PC-9 (cell line): Measurements from ENCODE around the gene SLC25A27. TPM values are rescaled to one million over a fixed set of nuclear protein-coding genes. Genes with fewer than 3 reads are reported as not detected.

Source experiments
- BruUV-seq: library from RNA; stranded (reverse); fragments of 400-500 nt; replicated peaks from 2 replicates; lab custom pipeline; 2021; lab: Mats Ljungman, UMichigan
- CTCF ChIA-PET: fragments of 300-600 bp; sonication (Branson Sonifier 250); formaldehyde crosslinking; loops from one replicate; lab custom pipeline; 2022; ENCODE audit warnings: antibody characterized with exemption; lab: Charles Lee
- POLR2A ChIA-PET: fragments of 300-600 bp; sonication (Branson Sonifier 250); formaldehyde crosslinking; loops from one replicate; lab custom pipeline; 2022; ENCODE audit warnings: antibody characterized with exemption; ENCODE audit not compliant: unreplicated experiment; lab: Charles Lee
- DNase-seq, 2 experiments: peaks; one replicate each; pipeline versions ENCODE4 v3.0.0 to v3.0.0-alpha.2; 2015 to 2022; ENCODE audit warnings: mixed read lengths in 1 of 2
- H2AFZ ChIP-seq: fragments of 200-600 bp; sonication (generic); 2 replicates; pipeline ENCODE4 v1.8.1; 2017; ENCODE audit warnings: antibody characterized with exemption
- H3F3A ChIP-seq: fragments of 200-600 bp; sonication (generic); 2 replicates; pipeline ENCODE4 v1.8.1; 2017; ENCODE audit warnings: antibody characterized with exemption, mild to moderate bottlenecking, low read depth; ENCODE audit not compliant: insufficient read depth
- H3K27ac ChIP-seq: fragments of 200-600 bp; sonication (generic); 2 replicates; pipeline ENCODE4 v1.6.1; 2016; ENCODE audit warnings: mixed run types
- H3K27me3 ChIP-seq: fragments of 200-600 bp; sonication (generic); 2 replicates; pipeline ENCODE4 v1.6.1; 2016; ENCODE audit warnings: low read depth, mixed run types; ENCODE audit not compliant: insufficient read depth
- H3K36me3 ChIP-seq: fragments of 200-600 bp; sonication (generic); 2 replicates; pipeline ENCODE4 v1.6.1; 2016; ENCODE audit warnings: low read depth, mixed run types
- H3K4me1 ChIP-seq: fragments of 200-600 bp; sonication (generic); replicated peaks from 2 replicates; pipeline ENCODE4 v1.6.1; 2016; ENCODE audit warnings: mixed run types; ENCODE audit not compliant: insufficient read depth
- H3K4me2 ChIP-seq: fragments of 200-600 bp; sonication (generic); 2 replicates; pipeline ENCODE4 v1.6.1; 2017; ENCODE audit warnings: mixed run types
- H3K4me3 ChIP-seq: fragments of 200-600 bp; sonication (generic); 2 replicates; pipeline ENCODE4 v1.6.1; 2016; ENCODE audit warnings: mixed run types
- H3K79me2 ChIP-seq: fragments of 200-600 bp; sonication (generic); 2 replicates; pipeline ENCODE4 v1.6.1; 2017; ENCODE audit warnings: low read depth, mixed run types
- H3K9me2 ChIP-seq: fragments of 200-600 bp; sonication (generic); 2 replicates; pipeline ENCODE4 v1.8.1; 2017; ENCODE audit warnings: mild to moderate bottlenecking; ENCODE audit not compliant: insufficient read depth
- H3K9me3 ChIP-seq: fragments of 200-600 bp; sonication (generic); 2 replicates; pipeline ENCODE4 v1.8.1; 2016; ENCODE audit warnings: low read depth; ENCODE audit not compliant: insufficient read depth
- H4K20me1 ChIP-seq: fragments of 200-600 bp; sonication (generic); 2 replicates; pipeline ENCODE4 v1.8.1; 2017; ENCODE audit not compliant: insufficient read depth
- CTCF ChIP-seq: fragments of 200-600 bp; sonication (generic); conservative IDR thresholded peaks from 2 replicates; pipeline ENCODE4 v1.6.1; 2017; ENCODE audit warnings: mixed run types, antibody characterized with exemption, mild to moderate bottlenecking, moderate library complexity
- EZH2 ChIP-seq: fragments of 200-600 bp; sonication (generic); IDR thresholded peaks from 2 replicates; pipeline ENCODE4 v1.8.0; 2017; ENCODE audit warnings: antibody characterized with exemption, low read depth
- intact Hi-C: fragments of 100-400 bp; cut with micrococcal nuclease; formaldehyde crosslinking; loops from one replicate; pipeline ENCODE4 v1.10.0; 2022; ENCODE audit not compliant: unreplicated experiment
- total RNA-seq: library from RNA; stranded (reverse); gene quantifications from 2 replicates; pipeline ENCODE4 v1.2.3, GENCODE V29; 2021

Gene SLC25A27
- total RNA-seq, 1 experiment from 2014 or later = 25.0 TPM

GRCh38 chr6:46637933-46638332, 14.8 kb upstream of the SLC25A27 start:
- H3K9me2 ChIP-seq = no peaks in the 10 kb centered on the region
- TF ChIP-seq EZH2 = no peak
- DNase-seq = no peak
- no peaks in the 10 kb centered on the region for H3K79me2 ChIP-seq
- intact Hi-C loops = no loop called here
- POLR2A ChIA-PET = no interaction called here
- no peaks in the 10 kb centered on the region for H3K9me3 ChIP-seq
- no peak overlapping the region for H2AFZ ChIP-seq
- no peaks in the 10 kb centered on the region for H3K36me3 ChIP-seq
- H3K4me1 ChIP-seq = peaks cover 32% of the 10 kb centered on the region
- H3F3A ChIP-seq = peaks cover 6% of the 10 kb centered on the region
- no TSS peak for BruUV-seq
- peak overlapping the region; percentile 86 for H3K27ac ChIP-seq
- no peak overlapping the region for H3K4me3 ChIP-seq
- no peaks in the 10 kb centered on the region for H3K27me3 ChIP-seq
- H3K4me2 ChIP-seq = peak overlapping the region; percentile 71; the same call in 1 of the 2 replicates
- H4K20me1 ChIP-seq = no peaks in the 10 kb centered on the region
- CTCF ChIA-PET = no interaction called here

- DNase-seq = peak; percentile 29 to 83
- H3K9me3 ChIP-seq = no peaks in the 10 kb centered on the region
- peak overlapping the region; percentile 86 for H3K27ac ChIP-seq
- H3K4me3 ChIP-seq = no peak overlapping the region; the same call in 1 of the 2 replicates
- no peaks in the 10 kb centered on the region for H4K20me1 ChIP-seq
- H3K4me2 ChIP-seq = peak overlapping the region; percentile 71
- BruUV-seq = no TSS peak
- H3K4me1 ChIP-seq = peaks cover 39% of the 10 kb centered on the region
- POLR2A ChIA-PET = no interaction called here
- CTCF ChIA-PET = no interaction called here
- H2AFZ ChIP-seq = peak overlapping the region; percentile 64
- H3F3A ChIP-seq = peaks cover 13% of the 10 kb centered on the region
- TF ChIP-seq CTCF (no peak), EZH2 (no peak)
- no peaks in the 10 kb centered on the region for H3K36me3 ChIP-seq
- no peaks in the 10 kb centered on the region for H3K9me2 ChIP-seq
- H3K27me3 ChIP-seq = no peaks in the 10 kb centered on the region
- intact Hi-C loops = no loop called here
- H3K79me2 ChIP-seq = no peaks in the 10 kb centered on the region
These were observed 14.1 kb upstream of the SLC25A27 start for GRCh38 chr6:46638650-46639049.

- POLR2A ChIA-PET = interaction anchor here (0.6 kb wide), 1 partner anchor 525 kb away, joined by 10 read pairs; no protein-coding TSS in a partner anchor
- intact Hi-C loops = no loop called here
- Histone ChIP-seq H3K9me3 (0 out of 2 replicates have a peak, but pooled peaks cover 21% of the 10 kb centered on the region), H3K4me2 (peak overlapping the region; percentile 32; the same call in 1 of the 2 replicates), H3K27ac (peak overlapping the region; percentile 29), H3K9me2 (no peaks in the 10 kb centered on the region), H2AFZ (no peak overlapping the region), H3K79me2 (no peaks in the 10 kb centered on the region), H3K4me3 (no peak overlapping the region), H3K27me3 (no peaks in the 10 kb centered on the region), H3K36me3 (no peaks in the 10 kb centered on the region), H3K4me1 (peaks cover 37% of the 10 kb centered on the region), H3F3A (peaks cover 24% of the 10 kb centered on the region), H4K20me1 (no peaks in the 10 kb centered on the region)
- DNase-seq = peak in 1 of 2 experiments; percentile 94
- no peak for TF ChIP-seq EZH2
- no peak for TF ChIP-seq CTCF
- no TSS peak for BruUV-seq
- CTCF ChIA-PET = no interaction called here
These were observed 9.6 kb upstream of the SLC25A27 start for GRCh38 chr6:46642928-46643751.
